Measurements from ENCODE around the gene XPO5. TPM values are rescaled to one million over a fixed set of nuclear protein-coding genes. Genes with fewer than 3 reads are reported as not detected.

Gene XPO5
- total and polyA plus RNA-seq, 12 donors: 6.9 to 20.1 (median 16.9) TPM

GRCh38 chr6:43481075-43481474, 94.8 kb downstream of the XPO5 start:
- Histone ChIP-seq H3K36me3 (peaks cover 0 to 23% (median 0%) of the 10 kb centered on the region in 9 donors), H3K9me3 (no peaks in the 10 kb centered on the region), H3K4me1 (peaks cover 7 to 71% (median 37%) of the 10 kb centered on the region in 9 donors), H3K27ac (no peak overlapping the region), H3K27me3 (no peaks in the 10 kb centered on the region), H3K4me3 (no peak overlapping the region)
- DNase-seq (no peak), ATAC-seq (no peak)
- WGBS, 2 donors: 90 to 92% methylated on average over 2 of the region's 2 CpGs
- no peak for TF ChIP-seq CTCF (IDR thresholded peaks at IDR 0.05)
- intact Hi-C loops (cut with DNase I): no loop called here

GRCh38 chr6:43478008-43478372, 97.8 kb downstream of the XPO5 start:
- Histone ChIP-seq H3K4me1 (peaks cover 7 to 54% (median 33%) of the 10 kb centered on the region in 9 donors), H3K27me3 (no peaks in the 10 kb centered on the region), H3K27ac (peak overlapping the region in 9 of 10 donors; percentile 46 to 94 (median 88)), H3K4me3 (peak overlapping the region; percentile 61 to 87 (median 76)), H3K9me3 (no peaks in the 10 kb centered on the region), H3K36me3 (peaks cover 0 to 10% (median 0%) of the 10 kb centered on the region in 9 donors)
- WGBS, 2 donors: 15 to 20% methylated on average over 3 of the region's 3 CpGs
- no peak for TF ChIP-seq CTCF (IDR thresholded peaks at IDR 0.05)
- DNase-seq (no peak), ATAC-seq (peak in 1 of 8 donors; percentile 23)
- intact Hi-C loops (cut with DNase I): no loop called here

- Histone ChIP-seq H3K4me3 (peak within 1 kb of the TSS; percentile 61 to 87 (median 76)), H3K9me3 (no peaks in the 10 kb centered on the region), H3K36me3 (peaks cover 0 to 10% (median 0%) of the 10 kb centered on the region in 9 donors), H3K27ac (peak within 1 kb of the TSS in 9 of 10 donors; percentile 46 to 94 (median 88)), H3K4me1 (peaks cover 7 to 51% (median 33%) of the 10 kb centered on the region in 9 donors), H3K27me3 (no peaks in the 10 kb centered on the region)
- DNase-seq: peak; percentile 93 to 95
- WGBS, 2 donors: 1 to 2% methylated on average over 34 of the region's 34 CpGs
- no peak for TF ChIP-seq CTCF (IDR thresholded peaks at IDR 0.05)
- peak; percentile 98 to 100 (median 100) for ATAC-seq
- intact Hi-C loops (cut with DNase I): no loop called here
Observed at GRCh38 chr6:43477235-43478007, 98.4 kb downstream of the XPO5 start, which contains the start of gene TJAP1. Gene TJAP1, plus strand, starts transcription at chr6:43477570. Its CDS starts 21,432 bp downstream, at chr6:43499002.

GRCh38 chr6:43476746-43477145, 99.1 kb downstream of the XPO5 start:
- no peak for DNase-seq
- Histone ChIP-seq H3K9me3 (no peaks in the 10 kb centered on the region), H3K4me1 (peaks cover 7 to 46% (median 33%) of the 10 kb centered on the region in 9 donors), H3K27me3 (no peaks in the 10 kb centered on the region), H3K4me3 (peak overlapping the region in 8 of 10 donors; percentile 61 to 87 (median 76)), H3K27ac (peak overlapping the region in 8 of 10 donors; percentile 32 to 94 (median 85)), H3K36me3 (peaks cover 0 to 10% (median 0%) of the 10 kb centered on the region in 9 donors)
- 42 to 57% methylated on average over 2 of the region's 2 CpGs for WGBS, 2 donors
- no peak for ATAC-seq
- intact Hi-C loops (cut with DNase I): no loop called here
- TF ChIP-seq CTCF (IDR thresholded peaks at IDR 0.05): no peak
